Uterus (tissue), 4 donors: Measurements from ENCODE around the gene ADAMTSL4. TPM values are rescaled to one million over a fixed set of nuclear protein-coding genes. Genes with fewer than 3 reads are reported as not detected.

ENCODE experiments used
- DNase-seq, 2 donors: peaks; one replicate each; pipeline ENCODE4 v3.0.0-alpha.2; 2019 to 2020
- H3K27ac ChIP-seq, 2 donors: fragments of 200-600 bp; sonication (generic); 1 replicate in 1 of 2; 2 replicates in 1 of 2; pipeline ENCODE4 v1.5.1; 2016 to 2018
- H3K27me3 ChIP-seq, 2 donors: fragments of 200-600 bp; sonication (generic); one replicate each; pipeline ENCODE4 v1.5.1; 2018 to 2019; ENCODE audit warnings: control low read depth in 1 of 2
- H3K36me3 ChIP-seq, 2 donors: fragments of 200-600 bp; sonication (generic); one replicate each; pipeline ENCODE4 v1.5.1; 2019; ENCODE audit warnings: control low read depth in 1 of 2
- H3K4me1 ChIP-seq, 2 donors: fragments of 200-600 bp; sonication (generic); one replicate each; pipeline ENCODE4 v1.5.1; 2018 to 2019; ENCODE audit warnings: control low read depth in 1 of 2
- H3K4me3 ChIP-seq, 2 donors: fragments of 200-600 bp; sonication (generic); 1 replicate in 1 of 2; 2 replicates in 1 of 2; pipeline ENCODE4 v1.5.1; 2018 to 2019; ENCODE audit warnings: mild to moderate bottlenecking in 1 of 2
- H3K9me3 ChIP-seq, 2 donors: fragments of 200-600 bp; sonication (generic); one replicate each; pipeline ENCODE4 v1.5.1; 2019; ENCODE audit warnings: control low read depth in 1 of 2
- POLR2A ChIP-seq, 2 donors: fragments of 450-650 bp; IDR thresholded peaks; one replicate each; pipeline ENCODE4 v1.6.1; 2016; ENCODE audit warnings: antibody characterized with exemption in 2 of 2, mild to moderate bottlenecking in 1 of 2, moderate library complexity in 1 of 2
- intact Hi-C: fragments of 100-400 bp; cut with DNase I; formaldehyde crosslinking; loops from one replicate; pipeline ENCODE4 v1.15.1; 2023; ENCODE audit warnings: low total_unique reads
- total RNA-seq, 4 donors: library from RNA; depleted of rRNA in 3 of 4; stranded (reverse); fragments of >200 nt in 3 of 4; gene quantifications; one replicate each; pipeline versions ENCODE4 v1.1.0 to v1.2.4, GENCODE V29; 2014 to 2023
- TF ChIP-seq, protein P1 (sequence below), 4 experiments: fragments of 200-600 bp in 2 of 4; fragments of 450-650 bp in 2 of 4; sonication (generic) in 2 of 4; IDR thresholded peaks; one replicate each; pipeline ENCODE4 v1.5.1; 2016 to 2019; ENCODE audit warnings: antibody characterized with exemption in 4 of 4, mild to moderate bottlenecking in 2 of 4, moderate library complexity in 1 of 4
- donor health status: DM: yes; HTN: yes; CAD: no.

Gene ADAMTSL4
- total RNA-seq, 4 donors from 2014 or later = 15.9 to 133 (median 35.4) TPM

DNA sequence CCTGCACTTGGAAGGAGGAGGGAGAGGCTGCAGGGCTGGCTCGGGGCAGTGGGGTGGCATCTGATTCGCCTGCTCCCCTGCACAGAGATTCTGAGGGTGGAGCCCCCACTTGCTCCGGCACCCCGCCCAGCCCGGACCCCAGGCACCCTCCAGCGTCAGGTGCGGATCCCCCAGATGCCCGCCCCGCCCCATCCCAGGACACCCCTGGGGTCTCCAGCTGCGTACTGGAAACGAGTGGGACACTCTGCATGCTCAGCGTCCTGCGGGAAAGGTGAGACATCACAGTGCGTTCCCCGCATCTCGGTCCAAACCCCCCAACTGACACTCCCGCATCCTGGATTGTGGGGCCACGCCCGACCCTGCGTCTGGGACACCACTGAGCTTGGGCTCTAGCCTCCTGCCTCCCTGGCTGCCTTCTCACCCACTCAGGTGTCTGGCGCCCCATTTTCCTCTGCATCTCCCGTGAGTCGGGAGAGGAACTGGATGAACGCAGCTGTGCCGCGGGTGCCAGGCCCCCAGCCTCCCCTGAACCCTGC, 7.9 kb downstream of the ADAMTSL4 start:
- H3K9me3 ChIP-seq = no peaks in the 10 kb centered on the region
- peak in 1 of 2 donors; percentile 22 for DNase-seq
- peaks cover 5 to 24% of the 10 kb centered on the region in 2 donors for H3K4me1 ChIP-seq
- H3K4me3 ChIP-seq = no peak overlapping the region
- H3K27me3 ChIP-seq = no peaks in the 10 kb centered on the region
- H3K27ac ChIP-seq = no peak overlapping the region
- H3K36me3 ChIP-seq = no peaks in the 10 kb centered on the region
- TF ChIP-seq, protein P1, sequence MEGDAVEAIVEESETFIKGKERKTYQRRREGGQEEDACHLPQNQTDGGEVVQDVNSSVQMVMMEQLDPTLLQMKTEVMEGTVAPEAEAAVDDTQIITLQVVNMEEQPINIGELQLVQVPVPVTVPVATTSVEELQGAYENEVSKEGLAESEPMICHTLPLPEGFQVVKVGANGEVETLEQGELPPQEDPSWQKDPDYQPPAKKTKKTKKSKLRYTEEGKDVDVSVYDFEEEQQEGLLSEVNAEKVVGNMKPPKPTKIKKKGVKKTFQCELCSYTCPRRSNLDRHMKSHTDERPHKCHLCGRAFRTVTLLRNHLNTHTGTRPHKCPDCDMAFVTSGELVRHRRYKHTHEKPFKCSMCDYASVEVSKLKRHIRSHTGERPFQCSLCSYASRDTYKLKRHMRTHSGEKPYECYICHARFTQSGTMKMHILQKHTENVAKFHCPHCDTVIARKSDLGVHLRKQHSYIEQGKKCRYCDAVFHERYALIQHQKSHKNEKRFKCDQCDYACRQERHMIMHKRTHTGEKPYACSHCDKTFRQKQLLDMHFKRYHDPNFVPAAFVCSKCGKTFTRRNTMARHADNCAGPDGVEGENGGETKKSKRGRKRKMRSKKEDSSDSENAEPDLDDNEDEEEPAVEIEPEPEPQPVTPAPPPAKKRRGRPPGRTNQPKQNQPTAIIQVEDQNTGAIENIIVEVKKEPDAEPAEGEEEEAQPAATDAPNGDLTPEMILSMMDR (IDR thresholded peaks at IDR 0.05) = no peak
- no peak for TF ChIP-seq POLR2A (IDR thresholded peaks at IDR 0.05)
- intact Hi-C loops = loop anchor here (5.0 kb wide), 1 partner anchor 75 kb away; no protein-coding TSS in a partner anchor

GRCh38 chr1:150557813-150558212, 8.6 kb downstream of the ADAMTSL4 start:
- peak overlapping the region in 1 of 2 donors; percentile 99 for H3K27ac ChIP-seq
- no peak for DNase-seq

GRCh38 chr1:150558303-150558704, 9.1 kb downstream of the ADAMTSL4 start:
- H3K36me3 ChIP-seq = no peaks in the 10 kb centered on the region
- peak in 1 of 2 donors; percentile 21 for DNase-seq
- peak overlapping the region; percentile 99 for H3K27ac ChIP-seq
- no peaks in the 10 kb centered on the region for H3K9me3 ChIP-seq
- TF ChIP-seq POLR2A (IDR thresholded peaks at IDR 0.05) = no peak
- TF ChIP-seq, protein P1 (IDR thresholded peaks at IDR 0.05) = no peak
- no peaks in the 10 kb centered on the region for H3K27me3 ChIP-seq
- H3K4me1 ChIP-seq = peaks cover 16 to 25% of the 10 kb centered on the region in 2 donors
- peak overlapping the region in 1 of 2 donors; percentile 14 for H3K4me3 ChIP-seq
- intact Hi-C loops = loop anchor here (5.0 kb wide), 1 partner anchor 74 kb away; no protein-coding TSS in a partner anchor

More at GRCh38 chr1:150557813-150558212, 8.6 kb downstream of the ADAMTSL4 start:
- Histone ChIP-seq H3K36me3 (no peaks in the 10 kb centered on the region), H3K27me3 (no peaks in the 10 kb centered on the region), H3K4me3 (no peak overlapping the region), H3K4me1 (peaks cover 11 to 25% of the 10 kb centered on the region in 2 donors), H3K9me3 (no peaks in the 10 kb centered on the region)
- intact Hi-C loops = loop anchor here (5.0 kb wide), 1 partner anchor 74 kb away; no protein-coding TSS in a partner anchor
- no peak for TF ChIP-seq POLR2A (IDR thresholded peaks at IDR 0.05)
- TF ChIP-seq, protein P1 (IDR thresholded peaks at IDR 0.05) = no peak

- no peaks in the 10 kb centered on the region for H3K36me3 ChIP-seq
- peaks cover 23 to 30% of the 10 kb centered on the region in 2 donors for H3K4me1 ChIP-seq
- H3K4me3 ChIP-seq = peak overlapping the region; percentile 14 to 17
- no peaks in the 10 kb centered on the region for H3K27me3 ChIP-seq
- intact Hi-C loops = loop anchor here (5.0 kb wide), 1 partner anchor 73 kb away; no protein-coding TSS in a partner anchor
- no peaks in the 10 kb centered on the region for H3K9me3 ChIP-seq
- peak in 1 of 2 donors; percentile 7 for TF ChIP-seq POLR2A (IDR thresholded peaks at IDR 0.05)
- TF ChIP-seq, protein P1 (IDR thresholded peaks at IDR 0.05) = no peak
- peak; percentile 70 to 75 for DNase-seq
- peak overlapping the region; percentile 99 for H3K27ac ChIP-seq
These were observed 9.8 kb downstream of the ADAMTSL4 start for GRCh38 chr1:150558761-150559655.
